Upper lobe of left lung (tissue), 4 donors: ENCODE results near the gene ZNF724.

Source experiments
- POLR2A ChIP-seq, 4 donors: fragments of 450-650 bp; IDR thresholded peaks; one replicate each; pipeline ENCODE4 v1.5.1; 2016 to 2017; ENCODE audit warnings: antibody characterized with exemption in 4 of 4, mild to moderate bottlenecking in 2 of 4
- POLR2AphosphoS5 ChIP-seq, 2 donors: sonication (generic); formaldehyde crosslinking; IDR thresholded peaks; one replicate each; pipeline ENCODE4 v1.5.1; 2017; ENCODE audit warnings: antibody characterized with exemption in 2 of 2
- TF ChIP-seq, protein P1 (sequence below), 6 experiments: fragments of 450-650 bp in 4 of 6; fragments of 200-600 bp in 2 of 6; sonication (generic) in 2 of 6; IDR thresholded peaks; one replicate each; pipeline ENCODE4 v1.5.1; 2016 to 2019; ENCODE audit warnings: antibody characterized with exemption in 6 of 6

DNA sequence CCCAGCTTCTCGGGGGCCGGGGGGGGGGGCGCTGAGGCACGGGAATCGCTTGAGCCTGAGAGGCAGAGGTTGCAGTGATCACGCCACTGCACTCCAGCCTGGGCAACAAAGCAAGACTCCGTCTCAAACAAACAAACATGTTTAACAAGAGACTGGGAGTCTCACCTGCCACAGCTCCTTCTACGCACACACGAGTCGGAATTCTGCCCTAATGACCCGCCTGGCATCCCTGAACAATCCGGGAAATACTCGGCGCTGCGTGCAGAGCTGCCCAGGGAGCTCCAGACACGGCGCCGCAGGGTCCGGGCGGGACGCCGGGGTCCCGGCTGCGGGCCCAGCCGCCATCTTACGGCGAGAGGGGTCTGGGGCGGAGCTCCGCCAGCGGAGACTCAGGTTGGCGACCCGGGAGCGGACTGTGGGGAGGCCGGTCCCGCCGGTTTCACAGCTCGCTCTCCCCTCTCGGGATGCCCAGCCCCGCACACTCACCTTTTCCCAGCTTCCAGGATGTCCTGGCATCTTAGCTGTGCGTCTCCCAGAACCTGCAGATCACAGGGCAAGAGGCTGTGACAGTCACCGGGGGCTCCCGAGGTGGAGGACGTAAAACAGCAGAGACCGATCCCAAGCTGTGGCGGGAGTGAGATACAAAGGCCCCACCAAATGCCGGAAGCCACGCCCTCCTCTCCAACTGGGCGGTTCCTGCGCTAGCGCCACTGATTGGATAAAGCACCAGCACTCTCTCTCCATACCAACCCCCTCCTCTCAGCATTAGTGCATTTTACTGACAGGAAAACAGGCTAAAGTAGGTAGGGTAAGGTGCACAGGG lies 23.6 kb upstream of the ZNF724 start:
- TF ChIP-seq, protein P1, sequence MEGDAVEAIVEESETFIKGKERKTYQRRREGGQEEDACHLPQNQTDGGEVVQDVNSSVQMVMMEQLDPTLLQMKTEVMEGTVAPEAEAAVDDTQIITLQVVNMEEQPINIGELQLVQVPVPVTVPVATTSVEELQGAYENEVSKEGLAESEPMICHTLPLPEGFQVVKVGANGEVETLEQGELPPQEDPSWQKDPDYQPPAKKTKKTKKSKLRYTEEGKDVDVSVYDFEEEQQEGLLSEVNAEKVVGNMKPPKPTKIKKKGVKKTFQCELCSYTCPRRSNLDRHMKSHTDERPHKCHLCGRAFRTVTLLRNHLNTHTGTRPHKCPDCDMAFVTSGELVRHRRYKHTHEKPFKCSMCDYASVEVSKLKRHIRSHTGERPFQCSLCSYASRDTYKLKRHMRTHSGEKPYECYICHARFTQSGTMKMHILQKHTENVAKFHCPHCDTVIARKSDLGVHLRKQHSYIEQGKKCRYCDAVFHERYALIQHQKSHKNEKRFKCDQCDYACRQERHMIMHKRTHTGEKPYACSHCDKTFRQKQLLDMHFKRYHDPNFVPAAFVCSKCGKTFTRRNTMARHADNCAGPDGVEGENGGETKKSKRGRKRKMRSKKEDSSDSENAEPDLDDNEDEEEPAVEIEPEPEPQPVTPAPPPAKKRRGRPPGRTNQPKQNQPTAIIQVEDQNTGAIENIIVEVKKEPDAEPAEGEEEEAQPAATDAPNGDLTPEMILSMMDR (IDR thresholded peaks at IDR 0.05) = no peak
- TF ChIP-seq POLR2AphosphoS5 (IDR thresholded peaks at IDR 0.05) = peak; percentile 67 to 94
- TF ChIP-seq POLR2A (IDR thresholded peaks at IDR 0.05) = peak in 3 of 4 donors; percentile 80 to 88 (median 88)
